GM18511 (cell line): ENCODE results near the gene PLPPR1.

Source experiments
- ATAC-seq: cut with Tn5 transposase; IDR thresholded peaks from one replicate; pipeline ENCODE4 v1.9.1; 2021; ENCODE audit warnings: mild to moderate bottlenecking, moderate library complexity; ENCODE audit not compliant: unreplicated experiment

Gene PLPPR1

DNA sequence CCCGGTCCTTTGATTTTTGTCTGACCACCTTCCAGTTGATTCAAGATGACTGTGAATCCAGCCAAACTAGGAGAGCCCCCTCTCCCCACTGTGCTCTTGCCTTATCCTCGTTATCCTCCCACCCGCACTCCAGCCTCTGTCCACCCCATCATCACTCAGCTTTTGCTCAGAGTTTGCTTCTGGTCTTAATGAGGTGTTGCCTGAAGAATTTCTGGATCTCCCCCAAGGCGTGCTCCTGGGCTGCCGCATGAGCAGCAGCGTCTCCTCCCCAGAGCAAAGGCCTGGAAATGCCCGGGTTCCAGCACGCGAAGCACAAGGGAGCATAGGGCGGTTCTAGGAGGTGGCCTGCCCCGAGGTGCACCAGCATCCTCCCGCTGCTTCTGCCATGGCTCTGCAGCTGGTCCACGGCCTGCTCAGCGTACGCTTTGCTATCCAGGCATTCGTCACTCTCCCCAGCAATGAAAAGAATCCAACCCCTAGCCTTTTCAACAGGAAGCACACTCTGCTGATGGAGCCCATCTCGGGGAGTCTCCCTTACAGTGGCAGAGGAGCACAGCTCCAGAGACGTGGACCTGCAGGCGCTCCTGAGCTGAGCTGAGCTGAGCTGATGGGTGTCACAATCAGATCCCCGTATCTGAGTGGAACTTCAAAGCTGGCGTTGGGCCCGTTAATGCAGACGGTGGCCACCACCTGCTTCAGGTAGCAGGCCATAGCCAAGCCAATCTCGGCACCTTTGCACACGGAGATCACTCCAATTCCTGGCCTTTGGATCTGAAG, 305.6 kb downstream of the PLPPR1 start:
- no peak for ATAC-seq

DNA sequence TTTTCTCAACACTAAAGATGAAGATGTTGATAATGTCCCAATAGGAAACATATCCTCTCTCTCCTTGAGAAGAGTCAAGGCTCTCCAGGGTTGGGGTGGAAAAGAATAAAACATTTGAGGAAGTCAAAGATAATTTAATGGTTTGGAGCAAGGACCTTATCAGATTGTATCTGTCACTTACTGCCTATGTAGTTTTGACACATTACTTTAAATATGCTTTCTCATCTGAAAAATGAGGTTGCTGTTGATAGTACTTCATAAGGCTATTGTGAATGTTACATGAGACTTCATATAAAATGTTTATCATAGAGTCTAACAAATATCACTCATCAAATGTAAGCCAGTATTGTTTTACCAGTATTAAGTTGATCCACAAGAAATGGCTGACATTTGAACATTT, 307.6 kb downstream of the PLPPR1 start:
- no peak for ATAC-seq

DNA sequence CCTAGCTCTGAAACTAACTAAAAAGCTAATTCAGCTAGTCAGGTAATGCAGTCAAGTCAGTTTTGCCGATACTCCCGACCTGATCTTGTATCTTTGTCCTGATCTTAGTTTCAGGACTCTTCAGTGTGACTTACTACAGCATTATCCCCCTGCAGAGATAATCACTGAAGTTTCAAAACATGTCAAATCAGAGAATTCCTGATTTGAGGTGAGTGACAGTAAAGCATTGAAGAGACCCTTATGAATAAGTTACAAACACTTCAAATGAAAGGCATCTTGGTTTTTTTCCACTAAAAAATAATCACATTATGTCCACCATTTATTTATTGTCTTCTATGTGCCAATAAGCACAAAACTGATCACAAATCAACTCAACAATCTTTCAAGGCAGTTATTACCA, 308.7 kb downstream of the PLPPR1 start:
- no peak for ATAC-seq

DNA sequence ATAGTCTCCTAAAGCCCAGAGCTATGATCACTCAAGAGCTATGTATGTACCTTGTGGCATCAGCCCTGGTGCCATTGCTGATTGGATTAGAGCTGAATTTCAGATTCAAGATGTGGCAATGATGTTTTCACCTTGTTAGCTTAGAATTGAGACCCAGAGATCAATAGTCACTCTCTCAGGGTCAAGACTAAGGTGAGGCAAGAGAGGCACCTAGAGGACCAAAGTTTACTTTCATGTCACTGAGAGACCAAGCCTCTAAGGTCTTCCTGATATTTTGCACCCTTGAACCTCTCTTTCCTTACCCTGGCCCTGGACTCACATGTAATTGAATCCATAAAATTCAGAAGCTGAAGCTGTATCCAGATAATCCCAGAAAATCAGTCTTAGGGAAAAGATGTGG, 313.4 kb downstream of the PLPPR1 start:
- no peak for ATAC-seq

DNA sequence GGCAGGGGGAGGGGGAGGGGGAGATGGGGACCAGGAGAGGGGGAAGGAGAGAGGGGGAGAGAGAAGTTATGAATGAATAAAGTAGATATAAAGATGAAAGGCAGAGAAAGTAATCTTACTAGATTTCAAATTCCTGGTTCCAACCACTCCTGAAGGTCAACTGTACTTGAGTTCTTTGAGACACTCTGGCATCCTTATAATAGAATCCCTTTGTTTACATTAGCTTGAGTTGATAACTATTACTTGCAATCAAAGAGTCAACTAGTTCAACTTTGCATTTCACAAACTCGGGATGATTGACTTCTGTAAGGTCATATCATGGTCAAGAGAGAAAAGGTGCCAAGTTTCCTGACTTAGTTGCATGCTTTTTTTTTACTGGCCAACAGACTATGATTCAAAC, 314.1 kb downstream of the PLPPR1 start:
- no peak for ATAC-seq

DNA sequence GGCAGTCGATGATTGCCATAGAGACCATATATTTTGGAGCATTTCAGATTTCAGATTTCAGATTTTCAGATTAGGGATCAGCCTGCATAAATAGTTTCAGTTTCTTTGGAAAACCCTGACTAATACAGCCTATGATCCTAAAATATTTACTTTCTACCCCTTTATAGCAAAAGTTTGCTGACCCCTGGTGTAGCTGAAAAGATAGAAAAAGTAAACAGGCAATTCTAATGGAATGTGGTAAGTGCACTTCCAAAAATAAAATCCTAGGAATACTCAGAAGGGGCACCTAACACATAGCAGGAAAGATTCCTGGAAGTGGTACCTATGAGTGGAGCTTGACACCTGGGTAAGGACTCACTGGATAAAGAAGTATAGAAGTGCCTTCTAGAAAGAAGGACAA, 321.8 kb downstream of the PLPPR1 start:
- no peak for ATAC-seq

DNA sequence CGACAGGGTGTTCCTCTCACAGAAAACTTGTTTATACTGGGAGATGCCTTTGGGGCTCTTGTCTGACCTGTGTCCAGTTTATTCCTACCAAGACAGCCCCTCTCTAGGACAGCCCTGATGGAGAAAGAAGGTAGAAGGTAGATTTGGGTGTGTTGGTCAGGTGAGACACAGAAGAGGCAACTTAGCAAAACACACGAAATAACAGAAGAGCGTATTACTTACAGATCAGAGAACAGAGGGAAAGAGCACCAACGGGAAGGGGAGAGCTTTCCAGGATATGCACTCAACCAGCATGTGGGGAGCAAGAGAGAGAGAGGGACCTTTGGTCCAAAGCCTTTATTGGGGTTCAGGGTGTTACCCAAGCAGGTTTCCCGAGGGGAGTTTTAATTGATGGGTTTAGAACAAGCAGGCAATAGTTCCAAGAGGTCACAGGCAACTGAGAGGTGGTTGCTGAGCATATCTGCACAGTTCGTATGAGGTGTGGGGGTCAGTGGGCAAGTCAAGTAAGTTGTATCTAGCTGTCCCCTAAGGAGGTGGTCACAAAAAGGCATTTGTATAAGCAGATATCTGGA, 324.5 kb downstream of the PLPPR1 start:
- no peak for ATAC-seq

DNA sequence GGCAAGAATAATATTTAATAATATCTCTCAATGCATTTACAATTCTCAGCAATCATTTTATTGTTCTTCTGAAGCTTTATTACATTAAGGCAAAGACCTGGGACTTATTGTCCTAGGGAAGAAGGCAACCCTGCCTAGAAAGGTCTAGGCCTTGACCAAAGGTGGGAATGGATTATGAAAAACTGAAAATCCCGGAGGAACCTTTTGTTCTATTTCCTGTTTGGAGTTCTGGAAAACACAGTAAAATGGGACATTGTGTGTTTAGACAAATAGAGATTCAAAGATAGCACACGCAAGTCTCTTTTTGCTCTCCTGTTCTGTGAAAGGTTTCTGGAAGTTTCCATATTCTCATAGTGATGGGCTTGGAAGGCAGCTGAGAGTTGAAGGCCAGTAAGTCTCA, 325.2 kb downstream of the PLPPR1 start:
- no peak for ATAC-seq

DNA sequence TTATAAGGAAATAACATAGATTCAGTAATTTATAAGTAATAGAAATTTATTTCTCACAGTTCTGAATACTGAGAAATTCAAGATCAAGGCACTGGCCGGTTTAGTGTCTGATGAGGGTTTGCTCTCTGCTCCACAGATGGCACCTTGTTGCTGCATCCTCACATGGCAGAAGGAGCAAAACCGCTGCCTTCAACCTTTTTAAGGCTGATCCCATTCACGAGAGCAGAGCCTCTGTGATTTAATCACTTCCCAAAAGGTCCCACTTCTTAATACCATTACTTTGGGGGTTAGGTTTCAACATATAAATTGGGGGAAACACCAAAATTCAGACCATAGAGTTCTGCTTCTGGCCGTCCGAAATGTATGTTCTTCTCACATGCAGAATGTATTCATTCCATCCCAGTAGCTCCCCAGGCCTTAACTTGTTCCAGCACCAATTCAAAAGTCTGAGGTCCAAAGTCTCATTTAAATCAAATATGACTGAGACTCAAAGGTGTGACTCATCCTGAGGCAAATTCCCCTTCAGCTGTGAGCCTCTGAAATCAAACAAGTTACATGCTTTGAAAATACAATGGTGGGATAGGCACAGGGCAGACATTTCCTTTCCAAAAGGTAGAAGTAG, 325.7 kb downstream of the PLPPR1 start:
- no peak for ATAC-seq

DNA sequence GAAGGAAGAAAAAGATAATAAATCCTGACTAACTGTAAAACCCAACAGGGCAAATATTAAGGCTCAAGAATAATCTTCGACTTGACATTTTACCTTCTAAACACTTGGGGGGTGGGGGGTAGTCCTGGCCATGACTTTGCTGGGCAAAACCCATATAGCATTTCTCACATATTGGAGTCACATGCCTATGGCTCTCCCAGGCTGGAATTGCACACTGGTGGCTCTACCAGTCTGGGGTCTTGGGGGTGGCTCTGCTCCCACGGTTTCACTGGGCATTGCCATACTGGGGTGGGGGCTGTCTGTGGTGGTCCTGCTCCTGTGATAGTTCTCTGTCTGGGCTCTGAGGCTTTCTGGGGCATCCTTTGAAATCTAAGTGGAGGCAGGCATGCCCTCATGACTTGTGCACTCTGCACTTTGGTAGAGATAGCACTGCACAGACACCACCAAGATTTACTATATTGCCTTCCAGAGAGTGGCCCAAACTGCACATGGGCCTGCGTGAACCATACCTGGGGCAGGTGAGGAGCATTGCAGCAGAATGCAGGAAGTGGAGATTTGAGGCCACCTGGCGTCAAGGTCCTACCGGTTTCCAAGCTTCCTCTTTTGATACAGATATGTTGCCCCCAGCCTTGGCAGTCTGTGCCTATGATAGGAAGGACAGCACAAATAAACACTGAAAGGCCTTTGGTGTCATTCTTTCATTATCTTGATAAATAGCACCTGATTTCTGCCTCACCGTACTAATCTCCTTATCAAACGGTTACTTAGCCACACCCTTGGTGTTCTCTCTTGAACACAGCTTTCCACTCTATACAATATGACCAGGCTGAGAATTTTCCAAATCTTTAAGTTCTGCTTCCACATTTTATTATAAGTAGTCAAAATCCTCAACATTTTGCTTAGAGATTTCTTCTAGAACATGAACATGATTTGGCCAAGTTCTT, 326.5 kb downstream of the PLPPR1 start:
- no peak for ATAC-seq

DNA sequence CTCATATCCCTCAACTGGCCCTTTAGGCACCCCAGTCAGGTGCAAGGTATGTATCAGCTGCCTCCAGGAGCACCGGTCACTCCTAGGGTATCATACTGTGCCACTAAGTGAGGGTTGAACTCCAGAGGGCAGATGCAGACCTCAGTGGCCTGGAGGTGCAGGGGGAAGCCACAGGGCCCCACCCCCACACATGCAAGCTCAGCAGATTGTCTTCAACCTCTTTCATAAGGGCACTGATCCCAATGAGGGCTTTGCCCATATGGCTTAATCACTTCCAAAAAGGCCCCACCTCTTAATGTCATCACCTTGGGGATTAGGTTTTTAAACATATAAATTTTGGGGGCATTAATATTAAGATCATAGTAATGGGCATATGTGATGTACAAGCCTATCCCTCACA, 328.1 kb downstream of the PLPPR1 start:
- no peak for ATAC-seq

DNA sequence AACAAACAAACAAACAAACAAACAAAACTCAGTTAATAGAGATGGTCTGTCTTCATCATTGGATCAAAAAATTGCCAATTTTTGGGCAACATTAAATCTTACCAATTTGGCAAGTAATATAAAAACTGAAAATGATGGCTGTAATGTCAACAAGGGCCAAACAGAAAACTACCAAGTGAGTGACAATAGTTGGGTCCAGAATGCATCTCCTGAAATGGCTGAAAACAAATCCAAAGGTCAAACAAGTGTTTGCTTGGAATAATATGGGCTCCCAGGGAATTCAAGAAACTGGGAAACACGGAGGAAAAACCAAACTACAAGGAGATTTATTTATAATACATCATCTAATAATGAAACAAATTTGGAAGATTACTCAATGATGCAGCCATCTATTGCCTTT, 331.2 kb downstream of the PLPPR1 start:
- no peak for ATAC-seq

DNA sequence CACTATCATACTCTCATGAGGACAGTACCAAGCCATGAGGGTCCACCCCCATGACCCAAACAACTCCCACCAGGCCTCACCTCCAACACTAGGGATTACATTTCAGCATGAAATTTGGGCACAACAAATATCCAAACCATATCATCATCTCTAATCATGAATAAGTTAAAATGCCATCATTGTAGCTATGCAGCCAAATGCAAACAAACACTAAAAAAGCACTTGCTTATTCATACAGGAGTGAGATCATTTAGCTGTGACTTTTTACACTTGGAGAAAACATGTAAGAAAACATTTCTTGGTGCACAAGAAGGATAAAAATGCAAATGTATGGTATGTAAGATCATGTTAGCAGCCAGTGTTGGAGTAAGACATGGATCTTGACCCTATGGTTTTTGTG, 332.1 kb downstream of the PLPPR1 start:
- ATAC-seq: no peak

DNA sequence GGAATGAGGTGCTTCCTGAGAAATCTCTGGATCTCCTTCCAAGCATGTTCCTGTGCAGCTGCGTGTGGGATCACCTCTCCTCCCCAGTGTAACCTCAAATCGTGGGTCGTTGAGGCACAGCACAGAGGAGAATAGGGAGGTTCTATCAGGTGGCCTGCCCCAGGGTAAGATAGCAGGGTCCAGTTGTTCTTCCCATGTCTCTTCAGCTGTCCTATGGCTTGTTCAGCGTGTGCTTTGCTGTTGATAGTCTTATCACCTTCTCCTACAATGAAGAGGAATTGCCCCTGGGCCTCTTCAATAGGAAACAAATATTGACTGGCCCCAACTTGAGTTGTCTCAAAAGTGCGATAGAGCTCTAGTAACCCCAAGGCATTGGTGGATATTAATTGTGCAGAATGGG, 333.9 kb downstream of the PLPPR1 start:
- ATAC-seq: no peak

DNA sequence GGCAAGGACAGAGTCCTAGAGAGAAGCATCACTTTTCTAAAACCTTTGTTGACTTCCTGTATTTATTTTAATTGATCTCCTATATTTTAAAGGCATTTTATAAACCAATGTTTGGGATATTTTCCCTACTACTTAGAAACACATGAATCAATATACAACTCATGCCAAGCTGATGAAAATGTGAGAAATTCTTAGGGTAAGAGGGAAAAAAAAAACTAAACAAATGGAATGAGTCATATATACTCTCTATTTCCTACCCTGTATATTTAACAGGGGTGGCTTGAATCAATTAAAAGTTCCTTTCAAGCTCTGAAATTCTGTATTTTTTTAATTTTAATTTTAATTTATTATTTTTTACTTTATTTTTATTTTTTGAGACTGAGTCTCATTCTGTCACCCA, 336.7 kb downstream of the PLPPR1 start:
- no peak for ATAC-seq

DNA sequence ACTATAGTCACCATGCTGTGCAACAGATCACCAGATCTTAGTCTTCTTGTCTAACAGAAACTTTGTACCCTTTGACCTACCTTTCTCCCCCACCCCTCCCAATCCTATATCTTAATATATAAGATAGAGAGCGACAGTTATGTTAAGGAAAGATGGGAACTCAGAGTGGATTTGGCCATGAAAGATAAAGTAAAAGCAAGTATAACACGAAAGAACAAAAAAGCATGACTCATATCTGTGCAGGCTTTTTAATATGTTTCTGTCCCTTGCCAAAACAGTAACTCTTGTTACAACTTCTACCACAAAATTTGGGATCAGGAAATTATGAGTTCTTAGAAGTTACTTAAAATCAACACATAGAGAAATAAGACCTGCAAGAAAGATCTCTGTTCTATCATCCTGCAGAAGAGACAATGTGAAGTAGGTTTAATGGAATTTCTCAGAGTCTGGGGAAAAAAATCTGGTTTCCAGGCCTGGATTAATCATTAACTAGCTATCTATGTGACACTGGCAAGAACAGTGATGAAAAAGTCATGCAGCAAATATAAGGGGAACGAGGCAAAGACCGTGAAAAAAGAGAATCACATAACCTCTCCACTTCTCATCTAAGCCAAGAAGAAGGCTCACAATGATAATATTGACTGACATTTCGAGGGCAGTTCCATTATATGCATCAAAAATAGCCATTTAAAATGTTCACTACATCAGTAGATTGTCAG, 337.7 kb downstream of the PLPPR1 start:
- no peak for ATAC-seq

DNA sequence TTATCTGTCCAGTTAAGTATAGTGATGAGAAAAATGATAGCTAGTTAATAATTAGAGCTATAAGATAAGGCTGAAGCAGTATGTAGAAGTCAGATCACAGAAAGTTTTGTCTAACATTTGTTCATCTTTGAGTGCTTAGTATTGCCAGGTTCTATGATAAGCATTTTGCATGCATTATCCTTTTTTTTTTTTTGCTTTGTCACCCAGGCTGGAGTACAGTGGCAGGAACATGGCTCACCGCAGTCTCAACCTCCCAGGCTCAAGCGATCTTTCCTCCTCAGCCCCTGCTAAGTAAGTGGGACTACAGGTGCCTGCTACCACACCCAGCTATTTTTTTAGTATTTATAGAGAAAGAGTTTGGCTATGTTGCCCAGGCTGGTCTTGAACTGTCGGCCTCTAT, 338.8 kb downstream of the PLPPR1 start:
- no peak for ATAC-seq

DNA sequence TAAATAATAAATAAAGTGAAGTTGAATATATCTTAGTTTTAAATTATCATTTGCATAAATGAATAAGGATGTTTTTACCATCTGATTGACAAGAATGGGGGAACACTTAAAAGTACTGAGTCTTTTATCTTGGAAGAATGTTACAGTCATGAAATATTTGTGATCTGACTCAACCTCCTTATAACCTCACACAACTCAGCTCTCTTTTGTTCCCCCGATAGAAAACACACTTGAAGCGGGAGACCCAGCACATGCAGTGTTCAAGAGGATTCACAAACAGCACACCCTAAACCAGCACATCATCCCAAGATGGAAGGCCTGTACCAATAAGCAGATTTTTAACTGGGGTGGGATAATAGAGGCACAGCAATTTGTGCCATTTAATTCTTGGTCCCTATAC, 340.8 kb downstream of the PLPPR1 start:
- no peak for ATAC-seq

DNA sequence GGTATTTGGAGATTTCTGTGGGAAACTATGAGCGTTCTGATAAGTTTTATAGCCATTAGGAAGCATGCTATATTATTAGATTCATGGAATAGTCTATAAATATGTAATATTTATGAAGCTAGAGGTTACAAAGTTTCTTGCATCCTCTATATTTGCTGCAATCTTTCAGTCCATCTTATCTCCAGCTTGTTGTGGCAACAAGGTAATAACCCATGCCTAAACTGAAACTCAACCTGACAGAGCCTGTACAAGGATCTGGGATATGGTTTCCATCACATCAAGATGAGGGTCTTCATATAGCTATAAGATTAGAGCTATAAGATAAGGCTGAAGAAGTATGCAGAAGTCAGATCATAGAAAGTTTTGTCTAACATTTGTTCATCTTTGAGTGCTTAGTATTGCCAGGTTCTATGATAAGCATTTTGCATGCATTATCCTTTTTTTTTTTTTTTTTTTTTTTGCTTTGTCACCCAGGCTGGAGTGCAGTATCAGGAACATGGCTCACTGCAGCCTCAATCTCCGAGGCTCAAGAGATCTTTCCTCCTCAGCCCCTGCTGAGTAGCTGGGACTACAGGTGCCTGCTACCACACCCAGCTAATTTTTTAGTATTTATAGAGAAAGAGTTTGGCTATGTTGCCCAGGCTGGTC, 341.5 kb downstream of the PLPPR1 start:
- no peak for ATAC-seq

DNA sequence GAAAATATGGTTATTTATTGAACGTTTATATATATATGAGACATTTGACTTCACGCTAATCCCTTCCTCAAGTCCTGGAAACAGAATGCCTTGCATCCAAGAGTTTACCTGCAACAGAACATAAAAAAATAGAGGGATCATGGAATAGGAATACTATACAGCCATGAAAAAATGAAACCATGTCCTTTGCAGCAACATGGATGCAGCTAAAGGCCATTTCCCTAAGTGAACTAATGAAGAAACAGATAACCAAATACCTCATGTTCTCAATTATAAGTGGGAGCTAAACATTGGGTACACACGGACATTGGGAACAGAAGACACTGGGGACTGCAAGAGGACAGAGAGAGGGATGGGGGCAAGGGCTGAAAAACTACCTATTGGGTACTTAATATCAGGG, 343.3 kb downstream of the PLPPR1 start:
- no peak for ATAC-seq
